DMS114 treated with DMSO at 0.1 percent for 48 hours (cell line): Measurements from ENCODE around the gene SLC44A2.
"Not testable (repeated sequence)": the region's sequence is repeated elsewhere in the genome, so short reads cannot be mapped to it uniquely, and the experiment has no call there.

ENCODE experiments used
- DNase-seq: peaks from one replicate; lab custom pipeline; 2025; ENCODE audit not compliant: unreplicated experiment; lab: John Stamatoyannopoulos, UW

The SLC44A2 gene

DNA sequence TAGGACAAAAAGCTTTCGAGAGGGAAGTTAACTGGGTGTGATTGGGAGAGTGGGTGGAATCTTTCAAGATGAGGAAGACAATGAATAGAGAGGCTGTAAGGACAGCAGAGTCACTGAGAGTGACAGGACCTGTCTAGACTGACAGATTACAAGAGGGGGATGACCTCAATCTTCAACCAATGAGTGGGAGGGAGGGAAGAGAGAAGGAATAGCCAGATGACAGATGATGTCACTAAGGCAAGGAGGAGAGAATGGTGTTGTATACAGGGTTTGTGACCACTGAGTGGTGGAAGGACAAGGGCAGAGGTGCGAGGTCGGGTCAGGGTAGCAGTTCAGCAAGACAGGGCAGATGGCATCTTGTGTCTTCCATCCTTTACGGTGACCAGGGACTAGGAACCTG is 23.0 kb downstream of the SLC44A2 start:
- DNase-seq, result no peak

DNA sequence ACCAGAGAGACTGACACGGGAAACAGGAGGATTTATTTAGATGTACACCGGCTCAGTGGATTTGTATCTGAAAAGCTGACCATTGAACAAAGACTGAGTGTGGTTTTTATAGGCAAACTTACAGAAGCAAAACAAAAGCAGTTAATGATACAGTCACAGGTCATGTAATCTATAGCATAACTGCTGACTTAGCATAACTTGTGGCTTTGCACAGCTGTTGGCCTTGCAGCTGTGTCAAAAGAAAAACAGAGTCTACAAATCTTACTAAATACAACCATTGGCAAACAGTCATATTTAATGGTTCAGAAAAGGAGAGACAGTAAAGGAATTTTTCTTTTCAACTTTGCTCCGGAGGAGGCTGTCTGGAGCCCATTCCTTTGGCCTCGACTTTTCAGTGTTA is 26.5 kb downstream of the SLC44A2 start:
- no peak for DNase-seq

DNA sequence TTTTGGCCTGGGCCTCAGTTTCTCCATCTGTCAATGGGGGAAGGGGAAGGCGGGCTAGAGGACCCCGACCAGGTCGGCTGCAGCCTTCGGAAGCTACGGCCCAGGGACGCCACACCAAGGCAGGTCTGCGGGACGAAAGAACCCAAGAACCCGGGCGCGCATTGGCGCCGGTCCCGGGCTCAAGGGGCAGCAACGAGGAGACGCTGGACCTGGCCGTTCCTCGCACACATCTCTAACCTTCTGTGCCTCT is 28.1 kb downstream of the SLC44A2 start:
- DNase-seq, result no peak

DNA sequence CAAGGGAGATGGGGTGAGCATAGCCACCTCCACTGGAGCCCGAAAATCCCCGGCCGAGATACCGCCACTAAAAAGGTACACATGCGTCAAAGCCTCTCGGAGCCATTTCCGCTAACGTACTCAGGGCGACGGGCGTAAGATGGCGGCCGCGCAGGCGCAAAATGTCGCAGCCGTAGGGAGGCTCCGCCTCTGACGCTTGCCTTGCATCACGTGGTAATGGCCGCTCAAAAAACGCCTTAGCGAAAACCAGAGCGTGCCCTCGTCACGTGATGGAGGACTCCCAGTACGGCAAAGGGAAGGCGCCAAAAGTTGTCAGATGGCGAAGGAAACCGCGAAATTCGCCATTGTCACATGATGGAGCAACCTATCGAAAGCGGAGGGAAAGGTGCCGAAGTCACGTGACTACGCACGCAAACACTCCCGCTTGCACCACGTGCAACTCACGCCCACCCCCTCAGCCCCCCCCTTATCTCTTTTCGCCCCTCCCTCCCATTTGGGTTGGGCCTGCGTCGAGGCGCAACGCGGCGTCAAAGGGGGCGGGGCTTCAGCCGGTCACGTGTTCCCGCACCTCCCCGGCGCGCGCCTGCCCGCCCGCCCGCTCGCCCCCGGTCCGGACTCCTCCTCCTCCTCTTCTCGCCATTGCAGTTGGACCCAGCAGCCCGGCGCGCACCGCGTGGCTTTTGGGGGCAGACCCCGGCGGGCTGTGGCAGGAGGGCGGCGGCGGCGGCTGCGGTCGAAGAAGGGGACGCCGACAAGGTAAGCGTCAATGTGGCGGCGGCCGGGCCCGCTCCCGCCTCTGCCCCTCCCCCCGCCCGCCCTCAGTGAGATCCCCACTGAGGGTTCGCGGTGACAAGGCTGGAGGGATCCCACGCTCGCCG is 28.6 kb downstream of the SLC44A2 start, which contains the start of gene ILF3:
TSS of gene ILF3 (plus strand) at position 615 of the 878 bp plus-strand sequence. CDS start 16,260 bp downstream, outside the sequence.
- peak; percentile 93 for DNase-seq

DNA sequence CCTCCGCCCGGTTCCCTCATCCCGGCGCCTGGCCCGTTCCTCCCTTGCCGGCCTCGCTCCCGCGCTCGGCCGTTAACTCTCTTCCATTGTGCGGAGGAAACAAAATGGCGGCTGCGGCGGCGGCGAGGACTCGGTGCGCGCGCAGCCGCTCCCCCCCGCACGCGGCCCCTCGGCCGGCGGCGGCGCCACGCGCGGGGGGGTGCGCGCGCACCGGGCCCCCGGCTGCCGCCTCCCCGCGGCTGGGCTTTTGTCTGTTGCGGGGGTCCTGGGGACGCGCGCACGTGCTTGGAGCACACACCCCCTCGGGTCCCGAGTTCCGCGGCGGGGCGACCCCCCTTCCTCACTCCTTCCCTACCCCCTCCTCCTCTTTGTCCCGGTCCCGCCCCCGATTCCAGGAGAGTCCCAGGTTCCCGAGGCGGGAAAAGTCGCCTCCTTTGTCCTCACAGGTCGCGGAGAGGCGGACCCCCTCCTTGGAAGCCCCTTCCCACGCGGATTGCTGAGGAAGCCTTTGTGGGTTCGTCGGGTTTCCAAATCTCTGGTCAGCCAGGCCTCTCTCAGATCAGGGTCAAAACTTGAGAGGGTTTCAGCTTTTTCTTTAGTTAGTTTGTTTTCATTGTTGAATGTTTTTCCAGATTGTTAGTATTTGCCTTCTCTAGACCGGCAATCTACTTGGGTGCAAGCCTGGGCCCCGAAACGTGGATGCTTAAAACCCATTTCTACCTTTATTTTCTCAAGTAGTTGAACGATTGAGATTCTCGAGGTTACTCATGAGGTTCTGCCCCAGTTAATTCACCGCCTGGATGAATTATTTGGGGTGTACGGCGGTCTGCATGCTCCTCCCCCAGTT is 29.5 kb downstream of the SLC44A2 start:
- no peak for DNase-seq

DNA sequence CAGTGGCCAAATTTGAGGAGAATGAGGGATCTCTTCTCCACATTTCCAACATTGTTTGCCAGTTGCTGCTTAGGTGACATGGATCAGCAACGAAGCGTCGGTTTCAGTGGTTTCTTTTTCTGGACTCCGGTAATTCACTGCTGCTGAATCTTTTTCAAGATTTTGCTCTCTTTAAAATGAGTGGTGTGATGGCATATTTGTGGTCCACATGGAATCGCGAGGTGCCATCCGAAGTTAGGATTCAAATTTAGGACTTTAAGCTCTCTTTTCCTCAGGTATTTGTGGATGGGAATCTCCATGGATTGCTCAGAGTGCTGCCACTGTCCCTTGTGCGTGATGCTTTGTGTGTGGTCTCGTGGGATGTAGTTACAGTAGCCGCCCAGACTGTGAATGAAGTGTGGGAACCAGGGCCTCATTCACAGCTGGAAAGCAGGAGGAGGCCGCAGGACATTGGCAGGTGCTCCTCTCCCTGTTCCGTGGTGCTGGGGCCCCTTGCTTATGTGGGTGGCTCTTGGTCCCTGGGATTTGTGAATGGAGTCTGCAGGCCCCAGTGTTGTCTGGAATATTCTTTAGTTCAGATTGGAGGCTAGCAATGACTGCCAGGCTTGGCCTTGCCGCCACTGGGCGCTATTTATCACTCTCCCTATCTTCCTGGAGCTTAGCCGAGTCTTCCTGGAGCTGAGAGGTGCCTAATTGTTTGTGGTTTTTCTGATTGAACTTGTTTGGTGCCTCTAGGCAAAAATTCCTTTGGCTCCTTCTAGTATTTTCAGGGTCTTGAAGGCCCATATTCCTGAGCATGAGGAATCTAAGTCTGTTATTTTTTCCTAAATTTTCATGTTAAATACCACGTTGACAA is 30.3 kb downstream of the SLC44A2 start:
- no peak for DNase-seq

DNA sequence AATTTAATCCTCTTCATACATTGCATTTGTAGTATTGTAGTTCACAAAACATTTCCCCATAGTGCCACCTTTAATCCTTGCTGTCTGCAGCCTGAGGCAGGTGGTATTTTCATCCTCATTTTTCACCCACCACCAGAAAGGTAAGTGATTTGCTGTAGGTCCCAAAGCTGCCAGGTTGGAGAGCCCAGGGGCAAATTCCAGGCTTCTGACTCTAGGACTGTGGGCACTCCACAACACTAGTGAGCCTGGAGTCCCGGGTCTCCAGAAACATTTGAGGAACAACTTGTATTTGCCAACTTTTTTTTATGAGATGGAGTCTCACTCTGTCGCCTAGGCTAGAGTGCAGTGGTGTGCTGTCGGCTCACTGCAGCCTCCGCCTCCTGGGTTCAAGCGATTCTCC is 35.0 kb downstream of the SLC44A2 start:
- no peak for DNase-seq

DNA sequence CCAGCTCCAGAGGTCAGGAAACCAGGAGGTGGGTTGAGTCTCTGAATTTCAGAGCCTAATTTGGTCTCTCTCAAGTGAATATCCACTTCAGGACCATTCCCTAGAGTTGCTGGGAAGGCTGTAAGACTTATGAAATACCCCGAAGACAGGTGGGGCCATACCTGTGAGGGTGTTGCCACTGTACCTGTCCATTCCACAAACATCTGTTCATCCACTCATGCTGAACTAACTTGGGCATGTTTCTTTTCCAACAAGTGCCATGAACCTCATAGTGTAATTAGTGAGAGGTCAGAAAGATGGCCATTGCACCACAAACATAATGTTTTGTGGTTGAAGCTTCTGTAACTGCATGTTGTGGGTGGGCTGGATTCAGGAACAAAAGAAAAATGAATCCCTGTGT is 36.6 kb downstream of the SLC44A2 start:
- DNase-seq, result no peak

DNA sequence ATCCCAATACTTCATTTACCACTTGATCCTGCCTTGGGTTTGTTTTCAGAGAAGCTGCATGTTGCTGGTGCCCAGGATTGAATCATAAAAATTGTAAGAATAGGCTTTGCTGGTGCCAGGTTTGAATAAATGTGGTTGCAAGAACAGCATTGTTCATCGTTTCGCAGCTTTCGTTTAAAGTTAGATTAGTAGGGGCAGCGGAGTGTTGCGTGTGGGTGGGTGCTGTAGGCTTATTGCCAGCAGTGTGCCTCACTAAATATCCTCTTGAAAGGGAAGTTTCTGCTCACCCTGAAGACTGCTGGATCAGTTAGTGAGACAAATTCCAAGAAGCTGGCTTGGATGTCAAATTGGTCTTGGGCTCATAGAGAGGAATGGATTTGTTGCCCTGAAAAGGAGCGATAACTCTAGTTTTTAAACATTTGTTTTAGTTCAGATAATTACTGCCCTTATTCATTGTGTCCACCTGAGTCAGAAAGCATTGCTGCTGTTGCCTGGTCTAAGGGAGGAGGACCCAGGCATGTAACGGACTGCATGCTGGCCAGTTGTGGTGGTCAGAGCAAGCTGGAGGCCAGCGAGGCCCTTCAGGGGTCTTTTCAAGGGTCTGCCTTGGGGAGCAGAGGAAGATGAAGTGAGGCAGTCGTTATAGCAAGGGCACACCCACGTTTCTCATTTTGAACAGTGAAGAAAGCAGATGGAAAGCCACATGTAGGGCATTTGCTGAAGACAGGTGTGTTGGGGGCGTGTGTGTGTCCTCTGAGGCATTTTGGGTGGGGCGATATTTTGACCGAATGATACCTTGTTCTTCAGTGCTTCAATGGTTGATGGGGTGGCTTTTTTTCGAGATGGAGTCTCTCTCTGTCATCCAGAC is 37.3 kb downstream of the SLC44A2 start:
- DNase-seq, result no peak

DNA sequence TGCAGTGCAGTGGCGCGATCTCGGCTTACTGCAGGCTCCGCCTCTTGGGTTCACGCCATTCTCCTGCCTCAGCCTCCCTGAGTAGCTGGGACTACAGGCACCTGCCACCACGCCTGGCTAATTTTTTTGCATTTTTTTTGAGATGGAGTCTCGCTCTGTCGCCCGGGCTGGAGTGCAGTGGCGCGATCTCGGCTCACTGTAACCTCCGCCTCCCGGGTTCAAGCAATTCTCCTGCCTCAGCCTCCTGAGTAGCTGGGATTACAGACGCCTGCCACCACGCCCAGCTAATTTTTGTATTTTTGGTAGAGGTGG is 37.9 kb downstream of the SLC44A2 start:
- DNase-seq, result not testable (repeated sequence)

DNA sequence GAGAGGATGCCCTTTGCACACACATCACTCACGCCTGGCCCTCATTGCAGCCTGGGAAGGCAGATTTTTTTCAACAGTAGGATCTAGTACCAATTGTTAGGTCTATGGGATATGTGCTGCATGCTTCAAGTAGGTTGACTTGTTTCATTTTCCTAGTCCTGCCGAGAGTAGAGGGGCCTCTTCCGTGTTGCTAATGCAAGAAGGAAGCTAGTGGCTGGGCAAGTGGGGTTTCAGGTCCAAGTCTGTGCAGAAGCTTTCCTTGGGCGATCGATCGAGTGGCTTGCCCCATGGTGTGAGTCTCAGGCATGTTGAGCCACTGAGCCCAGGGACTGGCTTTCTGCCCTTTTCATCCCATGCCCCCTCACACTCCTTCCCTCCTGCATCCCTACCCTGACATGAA is 42.5 kb downstream of the SLC44A2 start:
- DNase-seq, result no peak

DNA sequence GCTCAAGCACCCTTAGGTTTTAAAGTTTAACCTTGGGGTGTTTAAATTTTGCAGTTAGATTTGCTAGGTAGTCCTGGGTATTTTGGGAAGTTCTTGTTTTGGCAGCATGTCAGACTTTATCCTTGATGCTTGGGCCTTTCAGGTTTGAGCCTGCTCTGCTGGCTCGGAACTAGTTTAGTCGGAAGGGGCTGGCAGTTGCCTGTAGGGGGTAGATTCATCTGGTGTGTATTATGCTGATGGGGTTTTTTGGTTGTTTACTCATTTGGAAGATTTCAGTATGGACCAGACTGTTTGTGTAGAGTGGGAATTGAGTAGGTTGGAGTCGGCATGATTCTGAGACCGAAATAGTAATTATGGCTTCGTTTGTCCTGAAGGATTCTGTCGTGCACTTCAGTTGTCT is 43.9 kb downstream of the SLC44A2 start:
- DNase-seq, result no peak

DNA sequence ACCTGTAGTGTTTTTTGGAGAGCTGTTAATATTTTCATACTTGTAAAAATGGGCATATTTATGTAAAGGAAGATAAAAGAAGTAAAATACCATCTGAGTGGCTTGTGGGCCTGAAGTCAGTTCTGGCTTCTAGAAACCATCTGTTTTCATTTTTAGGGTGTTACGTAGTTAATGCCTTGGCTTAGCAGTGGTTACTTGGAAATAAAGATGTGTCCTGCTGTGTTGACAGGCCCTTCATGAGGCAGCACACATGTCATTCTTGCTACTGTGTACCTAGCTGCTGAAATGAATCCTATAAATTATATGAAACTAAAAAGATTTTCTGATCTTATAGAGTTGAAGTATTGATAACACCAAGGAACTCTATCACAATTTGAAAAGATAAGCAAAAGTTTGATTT is 44.8 kb downstream of the SLC44A2 start:
- DNase-seq, result no peak

DNA sequence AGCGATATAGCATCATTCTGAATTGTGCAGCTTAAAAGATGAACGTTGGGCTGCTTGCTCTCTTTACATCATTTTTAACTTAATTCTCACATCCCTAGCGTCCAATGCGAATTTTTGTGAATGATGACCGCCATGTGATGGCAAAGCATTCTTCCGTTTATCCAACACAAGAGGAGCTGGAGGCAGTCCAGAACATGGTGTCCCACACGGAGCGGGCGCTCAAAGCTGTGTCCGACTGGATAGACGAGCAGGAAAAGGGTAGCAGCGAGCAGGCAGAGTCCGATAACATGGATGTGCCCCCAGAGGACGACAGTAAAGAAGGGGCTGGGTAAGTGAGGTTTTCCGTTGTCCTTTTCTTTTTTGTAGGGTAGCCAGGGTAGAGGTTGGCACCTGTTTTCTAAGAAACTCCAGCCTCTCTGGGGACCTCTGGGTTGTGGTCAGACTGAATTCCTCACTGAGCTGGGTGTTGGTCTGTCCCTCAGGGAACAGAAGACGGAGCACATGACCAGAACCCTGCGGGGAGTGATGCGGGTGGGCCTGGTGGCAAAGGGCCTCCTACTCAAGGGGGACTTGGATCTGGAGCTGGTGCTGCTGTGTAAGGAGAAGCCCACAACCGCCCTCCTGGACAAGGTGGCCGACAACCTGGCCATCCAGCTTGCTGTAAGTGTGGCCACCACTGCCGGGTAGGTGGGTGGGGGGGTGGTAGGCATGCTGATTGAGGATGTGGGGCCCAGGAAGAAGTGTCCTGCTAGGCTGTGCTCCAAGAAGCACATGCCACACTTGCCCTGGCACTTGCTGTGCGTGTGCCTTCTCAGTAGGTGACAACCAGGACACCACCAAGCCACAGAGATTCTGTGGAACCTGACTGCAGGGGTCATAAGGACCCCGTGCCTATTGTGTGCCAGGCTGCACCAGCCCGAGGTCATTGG is 45.8 kb downstream of the SLC44A2 start:
- DNase-seq, result no peak

DNA sequence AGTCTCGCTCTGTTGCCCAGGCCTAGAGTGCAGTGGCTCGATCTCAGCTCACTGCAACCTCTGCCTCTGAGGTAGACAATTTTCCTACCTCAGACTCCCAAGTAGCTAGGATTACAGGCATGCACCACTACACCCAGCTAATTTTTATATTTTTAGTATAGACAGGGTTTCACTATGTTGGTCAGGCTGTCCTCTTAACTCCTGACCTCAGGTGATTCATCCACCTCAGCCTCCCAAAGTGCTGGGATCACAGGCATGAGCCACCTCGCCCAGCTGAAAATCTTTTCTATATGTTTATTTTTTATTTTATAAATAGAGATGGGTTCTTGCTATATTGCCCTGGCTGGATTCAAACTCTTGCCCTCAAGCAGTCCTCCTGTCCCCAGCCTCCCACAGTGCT is 46.6 kb downstream of the SLC44A2 start:
- DNase-seq, result not testable (repeated sequence)

DNA sequence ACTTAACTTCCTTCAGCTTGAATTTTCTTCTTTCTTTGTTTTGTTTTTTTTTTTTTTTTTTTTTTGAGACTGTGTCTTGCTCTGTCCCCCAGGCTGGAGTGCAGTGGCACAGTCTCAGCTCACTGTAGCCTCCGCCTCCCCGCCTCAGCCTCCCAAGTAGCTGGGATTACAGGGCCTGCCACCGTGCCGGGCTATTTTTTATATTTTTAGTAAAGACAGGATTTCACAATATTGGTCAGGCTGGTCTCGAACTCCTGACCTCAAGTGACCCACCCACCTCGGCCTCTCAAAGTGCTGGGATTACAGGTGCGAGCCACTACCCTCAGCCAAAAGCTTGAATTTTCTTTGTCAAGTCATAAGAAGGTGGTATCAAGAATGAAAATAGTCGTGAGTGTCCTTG is 49.9 kb downstream of the SLC44A2 start:
- DNase-seq, result not testable (repeated sequence)

DNA sequence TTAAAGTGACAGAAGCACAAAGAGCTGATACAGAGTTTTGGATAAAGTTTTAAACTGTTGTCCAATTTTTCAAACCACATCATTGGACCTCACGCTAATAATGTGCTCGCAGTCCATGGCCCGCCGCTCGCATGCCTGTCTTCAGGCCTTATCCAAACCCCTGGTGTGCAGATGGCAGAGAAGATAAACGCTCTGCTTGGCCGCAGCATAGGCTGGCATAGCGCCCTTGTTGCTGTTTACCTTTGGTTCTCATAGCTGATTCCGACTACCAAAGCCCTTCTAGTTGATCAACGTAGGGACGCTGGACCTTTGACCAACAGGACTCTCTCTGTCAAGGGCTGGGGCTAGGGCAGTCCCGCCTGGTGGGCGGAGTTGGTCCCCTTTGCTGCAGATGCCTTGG is 52.4 kb downstream of the SLC44A2 start:
- no peak for DNase-seq

DNA sequence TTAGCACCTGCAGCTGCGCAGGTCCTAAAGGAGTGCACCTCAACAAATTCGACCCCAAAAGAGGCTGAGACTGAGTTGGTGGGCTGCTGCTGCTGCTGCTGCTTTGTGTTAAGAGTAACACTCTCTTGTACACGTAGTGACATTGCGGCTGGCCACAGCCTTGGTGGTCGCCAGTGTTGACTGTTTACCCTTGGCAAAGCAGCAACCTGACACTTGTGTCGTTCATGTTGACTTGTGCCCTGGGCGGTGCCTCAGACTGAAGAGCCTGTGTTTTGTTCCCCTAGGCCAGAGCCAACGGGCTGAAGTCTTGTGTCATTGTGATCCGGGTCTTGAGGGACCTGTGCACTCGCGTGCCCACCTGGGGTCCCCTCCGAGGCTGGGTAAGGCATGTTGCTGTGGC is 53.5 kb downstream of the SLC44A2 start:
- no peak for DNase-seq

DNA sequence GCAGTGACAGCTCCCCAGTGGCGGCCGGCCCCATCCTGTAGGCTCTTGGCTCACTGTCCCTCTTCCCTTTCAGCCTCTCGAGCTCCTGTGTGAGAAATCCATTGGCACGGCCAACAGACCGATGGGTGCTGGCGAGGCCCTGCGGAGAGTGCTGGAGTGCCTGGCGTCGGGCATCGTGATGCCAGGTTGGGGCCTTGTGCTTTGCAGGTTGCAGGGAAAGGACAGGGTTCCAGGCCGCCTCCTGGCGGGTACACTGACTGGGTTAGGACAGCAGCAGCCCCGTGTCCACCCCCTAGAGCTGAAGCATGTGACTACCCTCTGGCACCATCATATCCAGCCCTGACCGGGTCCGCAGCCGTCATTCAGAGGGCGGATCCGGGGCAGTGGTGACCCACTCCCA is 54.4 kb downstream of the SLC44A2 start:
- DNase-seq, result no peak
